OCI-LY3 (cell line): ENCODE data around the gene ZNF519.
"Not testable (repeated sequence)": the region's sequence is repeated elsewhere in the genome, so short reads cannot be mapped to it uniquely, and the experiment has no call there.

Experiments used
- CTCF ChIP-seq: fragments of 200-600, 300-600 bp; sonication (generic); IDR thresholded peaks from 2 replicates; pipeline ENCODE4 v1.5.1; 2014; ENCODE audit warnings: antibody characterized with exemption, low read length, low read depth
- EZH2phosphoT487 ChIP-seq: fragments of 200-600 bp; shearing (Covaris generic); IDR thresholded peaks from 2 replicates; pipeline ENCODE4 v1.6.1; 2018; ENCODE audit warnings: antibody characterized with exemption, mixed run types, low read depth

- not testable (repeated sequence) for TF ChIP-seq CTCF, EZH2phosphoT487
These were observed 39.3 kb upstream of the ZNF519 start for GRCh38 chr18:14171301-14172141.
